ENCODE measurements around the gene MPRIP. TPM values are rescaled to one million over a fixed set of nuclear protein-coding genes. Genes with fewer than 3 reads are reported as not detected.
A peak's percentile ranks its signal among the peaks of the same experiment; 100 is the strongest.

The MPRIP gene
- total and polyA plus RNA-seq, 7 donors: 43.2 to 113 (median 77.4) TPM

GRCh38 chr17:17108451-17109049 is 66.3 kb downstream of the MPRIP start:
- WGBS, 2 donors: 25 to 54% methylated on average over 8 of the region's 8 CpGs
- Histone ChIP-seq H3K36me3 (no peaks in the 10 kb centered on the region), H3K9me3 (no peaks in the 10 kb centered on the region), H3K27ac (peak overlapping the region; percentile 23 to 58 (median 52)), H3K27me3 (no peaks in the 10 kb centered on the region), H3K4me3 (no peak overlapping the region), H3K4me1 (peaks cover 0 to 67% (median 60%) of the 10 kb centered on the region in 4 donors)
- intact Hi-C loops (cut with DNase I): loop anchor here (10.0 kb wide), 1 partner anchor 104 kb away; no protein-coding TSS in a partner anchor
- DNase-seq: no peak
- TF ChIP-seq EP300 (IDR thresholded peaks at IDR 0.05) (no peak), POLR2A (IDR thresholded peaks at IDR 0.05) (no peak), CTCF (IDR thresholded peaks at IDR 0.05) (no peak), POLR2AphosphoS5 (IDR thresholded peaks at IDR 0.05) (no peak)

GRCh38 chr17:17109256-17109655 is 67.0 kb downstream of the MPRIP start:
- intact Hi-C loops (cut with DNase I): loop anchor here (10.0 kb wide), 1 partner anchor 104 kb away; no protein-coding TSS in a partner anchor
- H3K27ac ChIP-seq: peak overlapping the region in 3 of 4 donors; percentile 23 to 58 (median 55)
- no peaks in the 10 kb centered on the region for H3K9me3 ChIP-seq
- H3K4me1 ChIP-seq: peaks cover 0 to 61% (median 55%) of the 10 kb centered on the region in 4 donors
- H3K27me3 ChIP-seq: no peaks in the 10 kb centered on the region
- no peak overlapping the region for H3K4me3 ChIP-seq
- TF ChIP-seq CTCF (IDR thresholded peaks at IDR 0.05) (no peak), POLR2AphosphoS5 (IDR thresholded peaks at IDR 0.05) (no peak), EP300 (IDR thresholded peaks at IDR 0.05) (no peak), POLR2A (IDR thresholded peaks at IDR 0.05) (no peak)
- H3K36me3 ChIP-seq: no peaks in the 10 kb centered on the region
- WGBS, 2 donors: 17 to 53% methylated on average over 4 of the region's 4 CpGs
- no peak for DNase-seq

- Histone ChIP-seq H3K27ac (peak overlapping the region in 1 of 4 donors; percentile 23), H3K4me1 (peaks cover 0 to 61% (median 52%) of the 10 kb centered on the region in 4 donors)
- intact Hi-C loops (cut with DNase I): loop anchor here (5.0 to 10.0 kb wide), 2 partner anchors 63 to 105 kb away; no protein-coding TSS in a partner anchor
Measured at GRCh38 chr17:17109907-17110306, 67.7 kb downstream of the MPRIP start.

GRCh38 chr17:17110520-17110919 is 68.3 kb downstream of the MPRIP start:
- Histone ChIP-seq H3K27me3 (no peaks in the 10 kb centered on the region), H3K27ac (no peak overlapping the region), H3K36me3 (no peaks in the 10 kb centered on the region), H3K4me3 (no peak overlapping the region), H3K4me1 (peaks cover 0 to 66% (median 54%) of the 10 kb centered on the region in 4 donors), H3K9me3 (no peaks in the 10 kb centered on the region)
- no peak for TF ChIP-seq POLR2A (IDR thresholded peaks at IDR 0.05)
- no peak for TF ChIP-seq EP300 (IDR thresholded peaks at IDR 0.05)
- no peak for TF ChIP-seq POLR2AphosphoS5 (IDR thresholded peaks at IDR 0.05)
- TF ChIP-seq CTCF (IDR thresholded peaks at IDR 0.05): no peak
- DNase-seq: no peak
- WGBS, 2 donors: 46 to 65% methylated on average over 5 of the region's 5 CpGs
- intact Hi-C loops (cut with DNase I): loop anchor here (5.0 kb wide), 1 partner anchor 63 kb away; no protein-coding TSS in a partner anchor

More at GRCh38 chr17:17109907-17110306, 67.7 kb downstream of the MPRIP start:
- WGBS, 2 donors: 6 to 29% methylated on average over 5 of the region's 5 CpGs
- Histone ChIP-seq H3K9me3 (no peaks in the 10 kb centered on the region), H3K4me3 (no peak overlapping the region), H3K27me3 (no peaks in the 10 kb centered on the region), H3K36me3 (no peaks in the 10 kb centered on the region)
- TF ChIP-seq POLR2AphosphoS5 (IDR thresholded peaks at IDR 0.05) (no peak), EP300 (IDR thresholded peaks at IDR 0.05) (no peak), POLR2A (IDR thresholded peaks at IDR 0.05) (no peak), CTCF (IDR thresholded peaks at IDR 0.05) (no peak)
- DNase-seq: no peak

Data from sigmoid colon (tissue), 7 donors.